Measurements from ENCODE around the gene PTDSS2.

PTDSS2 gene

DNA sequence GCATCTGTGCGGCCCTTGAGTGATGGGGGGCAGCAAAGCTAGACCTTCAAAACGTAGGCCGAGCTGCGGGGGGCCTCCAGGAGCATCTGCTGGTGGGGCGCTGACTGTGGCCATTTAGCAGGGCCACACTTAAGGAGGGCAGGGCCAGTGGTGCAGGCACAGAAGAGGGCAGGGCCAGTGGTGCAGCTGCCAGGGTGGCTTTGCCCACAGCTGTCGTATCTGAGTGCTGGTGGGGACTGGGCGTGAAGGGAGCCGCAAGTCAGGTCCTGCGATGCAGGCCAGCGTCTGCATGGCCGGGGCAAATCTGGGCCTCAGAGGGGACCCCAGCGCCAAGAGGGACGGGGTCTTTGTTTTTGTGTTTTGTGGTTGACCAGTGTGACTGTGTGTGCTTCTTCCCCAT is 29.2 kb downstream of the PTDSS2 start:
- no peak for DNase-seq (ENCODE audit: low spot score)
- TF ChIP-seq, protein P1, sequence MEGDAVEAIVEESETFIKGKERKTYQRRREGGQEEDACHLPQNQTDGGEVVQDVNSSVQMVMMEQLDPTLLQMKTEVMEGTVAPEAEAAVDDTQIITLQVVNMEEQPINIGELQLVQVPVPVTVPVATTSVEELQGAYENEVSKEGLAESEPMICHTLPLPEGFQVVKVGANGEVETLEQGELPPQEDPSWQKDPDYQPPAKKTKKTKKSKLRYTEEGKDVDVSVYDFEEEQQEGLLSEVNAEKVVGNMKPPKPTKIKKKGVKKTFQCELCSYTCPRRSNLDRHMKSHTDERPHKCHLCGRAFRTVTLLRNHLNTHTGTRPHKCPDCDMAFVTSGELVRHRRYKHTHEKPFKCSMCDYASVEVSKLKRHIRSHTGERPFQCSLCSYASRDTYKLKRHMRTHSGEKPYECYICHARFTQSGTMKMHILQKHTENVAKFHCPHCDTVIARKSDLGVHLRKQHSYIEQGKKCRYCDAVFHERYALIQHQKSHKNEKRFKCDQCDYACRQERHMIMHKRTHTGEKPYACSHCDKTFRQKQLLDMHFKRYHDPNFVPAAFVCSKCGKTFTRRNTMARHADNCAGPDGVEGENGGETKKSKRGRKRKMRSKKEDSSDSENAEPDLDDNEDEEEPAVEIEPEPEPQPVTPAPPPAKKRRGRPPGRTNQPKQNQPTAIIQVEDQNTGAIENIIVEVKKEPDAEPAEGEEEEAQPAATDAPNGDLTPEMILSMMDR (IDR thresholded peaks at IDR 0.05; ENCODE audit: extremely low read depth, missing control alignments) = no peak

DNA sequence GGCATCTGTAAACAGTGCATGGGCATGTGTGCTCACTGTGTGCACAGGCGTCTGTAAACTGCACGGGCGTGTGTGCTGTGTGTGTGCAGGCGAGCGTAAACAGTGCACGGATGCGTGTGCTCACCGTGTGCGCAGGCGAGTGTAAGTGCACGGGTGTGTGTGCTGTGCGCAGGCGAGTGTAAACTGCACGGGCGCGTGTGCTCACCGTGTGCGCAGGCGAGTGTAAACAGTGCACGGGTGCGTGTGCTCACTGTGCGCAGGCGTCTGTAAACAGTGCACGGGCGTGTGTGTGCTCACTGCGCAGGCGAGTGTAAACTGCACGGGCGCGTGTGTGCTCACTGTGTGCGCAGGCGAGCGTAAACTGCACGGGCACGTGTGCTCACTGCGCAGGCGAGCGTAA is 34.5 kb downstream of the PTDSS2 start:
- TF ChIP-seq, protein P1 (IDR thresholded peaks at IDR 0.05; ENCODE audit: extremely low read depth, missing control alignments) = no peak
- DNase-seq (ENCODE audit: low spot score) = no peak

DNA sequence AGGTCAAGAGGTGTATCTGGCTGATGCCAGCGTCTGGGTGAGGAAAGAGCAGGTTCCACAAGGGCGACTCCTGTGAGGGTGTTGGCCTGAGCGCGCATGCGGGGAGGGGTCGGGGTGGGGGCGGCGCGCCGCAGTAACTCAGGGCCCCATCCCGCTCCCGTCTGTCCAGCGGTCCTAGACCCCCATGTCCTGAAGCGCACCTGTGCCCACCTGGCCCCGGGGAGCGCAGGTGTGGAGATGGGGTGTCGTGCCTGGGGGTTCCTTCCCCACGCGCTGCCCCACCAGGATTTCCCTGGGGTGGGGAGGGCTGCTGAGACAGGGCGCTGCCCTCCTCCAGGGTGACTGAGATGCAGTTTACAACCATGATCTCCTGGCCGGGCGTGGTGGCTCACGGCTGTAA is 36.1 kb downstream of the PTDSS2 start:
- no peak for DNase-seq (ENCODE audit: low spot score)
- TF ChIP-seq, protein P1 (IDR thresholded peaks at IDR 0.05; ENCODE audit: extremely low read depth, missing control alignments) = no peak

DNA sequence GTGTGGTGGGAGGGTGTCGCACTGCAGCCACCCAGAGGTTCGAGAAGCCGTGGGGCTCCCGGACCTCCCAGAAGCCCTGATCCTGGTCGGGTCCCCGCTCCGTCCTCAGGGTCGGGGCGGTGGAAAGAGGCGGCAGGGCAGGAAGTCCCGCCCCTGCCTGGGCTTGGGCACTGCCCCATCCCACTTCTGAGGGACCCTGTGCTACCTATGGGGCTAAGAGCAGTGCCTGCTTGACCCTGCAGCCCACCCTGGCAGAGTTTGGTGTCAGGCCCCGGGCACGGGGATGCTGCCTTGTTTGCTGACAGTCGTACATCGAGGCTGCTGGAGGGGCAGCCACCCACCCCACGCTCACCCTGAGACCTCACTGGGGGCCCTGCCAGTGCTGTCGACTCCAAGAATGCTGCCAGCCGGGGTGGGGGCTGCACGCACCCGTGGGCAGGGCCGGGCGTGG is 37.5 kb downstream of the PTDSS2 start:
- DNase-seq (ENCODE audit: low spot score) = no peak
- TF ChIP-seq, protein P1 (IDR thresholded peaks at IDR 0.05; ENCODE audit: extremely low read depth, missing control alignments) = no peak

DNA sequence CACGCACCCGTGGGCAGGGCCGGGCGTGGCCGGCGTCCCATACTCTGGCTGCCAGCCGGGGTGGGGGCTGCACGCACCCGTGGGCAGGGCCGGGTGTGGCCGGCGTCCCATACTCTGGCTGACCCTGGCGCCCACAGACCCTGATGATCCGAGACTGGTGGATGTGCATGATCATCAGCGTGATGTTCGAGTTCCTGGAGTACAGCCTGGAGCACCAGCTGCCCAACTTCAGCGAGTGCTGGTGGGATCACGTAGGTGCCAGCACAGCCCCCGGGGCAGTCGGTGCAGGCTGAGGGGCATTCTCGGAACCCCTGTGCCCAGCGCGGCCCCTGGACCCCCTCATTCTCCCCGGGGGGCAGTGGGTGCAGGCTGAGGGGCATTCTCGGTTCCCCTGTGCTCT is 38.0 kb downstream of the PTDSS2 start:
- DNase-seq (ENCODE audit: low spot score) = no peak
- TF ChIP-seq, protein P1 (IDR thresholded peaks at IDR 0.05; ENCODE audit: extremely low read depth, missing control alignments) = no peak

DNA sequence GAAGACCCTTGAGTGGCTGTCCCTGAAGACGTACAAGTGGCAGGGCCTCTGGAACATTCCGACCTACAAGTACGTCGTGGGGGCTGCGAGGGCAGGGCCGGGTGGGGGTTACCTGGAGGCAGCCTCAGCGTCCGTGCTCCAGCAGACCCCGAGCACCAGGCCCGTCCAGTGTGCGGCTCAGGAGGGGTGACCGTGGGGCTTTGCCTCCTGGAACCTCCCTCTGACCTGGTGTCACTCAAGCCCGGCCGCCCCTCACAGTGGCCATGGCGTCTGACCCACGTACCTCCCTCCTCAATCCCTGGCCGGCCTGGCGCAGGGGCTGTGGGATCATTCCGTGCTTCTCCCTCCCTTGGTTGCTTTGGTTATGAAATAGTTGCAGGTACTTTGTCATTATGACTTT is 38.5 kb downstream of the PTDSS2 start:
- TF ChIP-seq, protein P1 (IDR thresholded peaks at IDR 0.05; ENCODE audit: extremely low read depth, missing control alignments) = no peak
- DNase-seq (ENCODE audit: low spot score) = no peak

DNA sequence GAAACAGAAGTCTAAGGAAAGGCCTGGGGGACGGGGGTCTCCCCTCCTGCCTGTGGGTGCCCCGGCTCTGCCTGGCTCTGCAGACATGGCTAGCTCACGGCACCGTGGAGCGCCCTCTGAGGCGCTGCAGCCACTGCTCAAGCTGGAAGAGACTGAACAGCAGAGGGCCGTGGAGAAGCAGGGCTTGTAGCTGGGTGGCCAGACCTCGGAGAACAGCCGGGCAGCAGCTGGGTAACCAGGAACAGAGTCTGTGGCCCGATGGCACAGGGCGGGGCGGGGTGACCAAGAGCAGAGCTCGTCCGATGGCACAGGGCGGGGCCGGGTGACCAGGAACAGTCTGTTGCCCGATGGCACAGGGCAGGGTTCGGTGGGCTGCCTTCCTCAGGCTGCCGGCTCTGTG is 38.9 kb downstream of the PTDSS2 start:
- DNase-seq (ENCODE audit: low spot score) = no peak
- TF ChIP-seq, protein P1 (IDR thresholded peaks at IDR 0.05; ENCODE audit: extremely low read depth, missing control alignments) = no peak
